Fibroblast of skin of abdomen (primary cell): Measurements from ENCODE around the gene MTMR10.

ENCODE experiments used
- DNase-seq: peaks from one replicate; pipeline ENCODE4 v3.0.0-alpha.2; 2013

The MTMR10 gene

GRCh38 chr15:30956216-30957124 lies 35.0 kb downstream of the MTMR10 start:
- peak; percentile 21 for DNase-seq

DNA sequence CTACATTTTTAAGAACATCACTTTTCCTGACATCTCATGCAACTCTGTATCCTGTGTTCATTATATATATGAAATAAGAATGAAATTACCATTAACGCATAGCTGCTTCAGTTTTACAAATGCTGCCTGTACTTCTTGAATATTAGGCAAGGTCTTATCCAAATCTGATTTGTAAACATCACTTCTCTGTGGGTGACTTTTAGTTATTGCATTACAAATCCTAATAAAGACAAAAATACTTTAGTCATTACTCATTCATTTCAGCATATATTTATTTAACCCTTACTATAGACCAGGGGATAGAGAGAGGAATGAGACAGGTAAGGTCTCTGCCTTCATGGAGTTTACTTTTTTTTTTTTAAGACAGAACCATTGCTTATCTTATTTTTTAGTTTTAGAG lies 36.8 kb downstream of the MTMR10 start:
- DNase-seq = peak; percentile 3

DNA sequence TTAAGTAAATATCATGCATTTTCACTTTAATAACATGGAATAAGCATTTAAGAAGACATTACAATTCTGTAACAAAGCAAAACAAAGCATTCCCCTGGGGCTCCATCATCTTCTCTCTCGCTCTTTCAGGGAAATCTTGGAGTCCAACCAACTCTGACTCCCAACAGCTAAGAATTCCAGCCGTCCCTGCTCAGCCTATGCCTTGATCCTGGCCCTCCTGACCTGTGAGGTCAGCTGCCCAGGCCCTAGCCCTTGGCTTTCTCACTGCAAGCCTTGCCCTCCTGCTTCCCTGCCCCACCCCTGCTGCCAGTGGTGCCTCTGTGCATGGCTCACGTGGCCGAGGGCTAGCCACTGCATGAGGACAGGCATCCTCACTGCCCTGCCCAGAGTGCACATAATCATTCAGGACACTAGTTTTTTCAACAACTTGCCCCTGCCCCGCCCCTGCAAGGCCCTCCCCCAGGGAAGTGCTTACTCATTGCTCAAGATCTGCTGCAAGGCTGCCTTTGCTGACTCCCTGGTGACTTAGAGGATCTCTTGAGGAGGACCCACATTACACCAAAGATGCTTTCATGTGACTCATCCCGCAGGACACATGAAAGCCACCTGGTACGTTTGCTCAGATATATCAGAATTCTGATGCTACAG lies 37.6 kb downstream of the MTMR10 start:
- DNase-seq = peak; percentile 87

DNA sequence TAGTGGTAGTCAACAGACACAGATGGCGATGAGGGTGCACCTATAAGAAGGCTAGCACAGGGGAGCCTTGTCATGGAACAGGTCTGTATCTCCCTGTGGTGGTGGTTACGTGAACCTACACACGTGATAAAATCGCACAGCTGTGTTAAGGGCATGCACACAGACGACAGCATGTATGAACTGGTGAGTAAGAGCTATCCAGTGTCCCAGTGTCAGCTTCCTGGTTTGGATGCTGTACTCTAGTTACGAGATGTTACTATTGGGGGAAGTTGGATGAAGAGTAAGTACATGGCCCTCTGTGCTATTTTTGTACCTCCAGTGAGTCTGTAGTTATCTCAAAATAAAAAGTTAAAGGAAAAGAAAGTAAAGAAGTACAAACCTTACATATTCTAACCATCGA lies 38.2 kb downstream of the MTMR10 start:
- no peak for DNase-seq

DNA sequence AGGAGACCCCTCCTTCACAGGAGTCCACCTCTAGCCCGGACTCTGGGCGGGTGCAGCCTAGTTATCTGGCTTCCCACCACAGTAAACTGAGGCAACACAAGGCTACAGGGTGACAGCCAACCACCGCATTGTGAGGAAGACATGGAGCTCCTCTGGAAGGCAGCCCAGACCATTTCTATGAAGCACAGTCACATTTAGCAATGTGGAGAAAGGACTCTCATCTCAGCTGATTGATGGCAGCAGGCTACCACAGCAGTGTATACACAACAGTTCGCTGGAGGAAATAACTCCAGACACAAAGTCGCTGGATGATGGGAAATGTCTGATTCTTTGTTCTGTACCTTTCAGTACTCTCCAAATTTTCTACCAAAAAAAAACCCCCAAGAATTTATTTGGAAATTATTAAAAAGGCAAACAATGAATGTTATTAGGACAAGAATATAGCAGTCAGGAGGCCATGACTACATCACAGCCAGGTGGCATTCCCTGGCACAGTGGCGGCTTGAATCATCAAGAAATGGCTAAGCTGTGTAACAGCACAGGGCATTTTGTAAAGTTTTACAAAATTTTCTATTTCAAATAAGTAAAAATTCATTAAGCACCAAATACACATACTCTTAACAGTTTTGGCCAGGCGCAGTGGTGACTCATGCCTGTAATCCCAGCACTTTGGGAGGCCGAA lies 47.6 kb downstream of the MTMR10 start:
- no peak for DNase-seq

DNA sequence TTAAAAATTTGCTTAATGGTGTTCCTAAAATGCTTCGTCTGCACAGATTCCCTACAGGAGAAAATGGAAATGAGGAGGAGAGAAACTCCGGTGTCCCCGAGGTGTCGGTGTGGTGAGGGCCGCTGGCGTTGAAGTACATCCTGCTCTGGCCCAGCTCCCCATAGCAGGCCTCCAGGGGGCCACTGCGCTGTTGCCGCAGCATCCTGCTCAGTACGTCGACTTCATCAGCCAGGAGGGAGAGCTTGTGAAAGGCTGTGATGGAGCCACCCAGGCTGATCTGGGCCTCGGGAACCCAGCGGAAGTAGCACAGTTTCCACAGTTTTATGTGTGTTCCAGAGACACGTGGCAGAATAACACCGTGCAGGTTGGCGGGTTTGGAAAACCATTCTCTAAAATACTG lies 49.9 kb downstream of the MTMR10 start:
- DNase-seq = no peak

GRCh38 chr15:30940359-30940758 lies 51.1 kb downstream of the MTMR10 start:
- no peak for DNase-seq

DNA sequence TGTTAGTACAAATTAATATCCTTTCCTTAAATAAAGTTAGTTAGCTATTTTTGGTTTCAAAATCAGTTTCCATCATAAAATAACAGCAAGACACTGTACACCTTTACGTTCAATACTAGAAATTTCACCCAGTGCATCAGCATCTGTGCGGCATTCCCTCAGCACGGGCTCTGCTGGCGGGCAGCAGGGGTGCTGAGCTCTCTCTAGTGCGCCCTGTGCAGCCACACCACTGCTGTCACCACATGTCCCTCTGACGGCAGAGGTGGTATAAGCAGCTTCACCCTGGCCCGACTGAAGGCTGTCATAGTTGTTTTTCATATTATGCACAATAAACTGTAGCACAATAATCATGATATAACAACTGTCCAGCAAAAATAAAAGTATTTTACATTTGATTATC lies 52.3 kb downstream of the MTMR10 start:
- no peak for DNase-seq

DNA sequence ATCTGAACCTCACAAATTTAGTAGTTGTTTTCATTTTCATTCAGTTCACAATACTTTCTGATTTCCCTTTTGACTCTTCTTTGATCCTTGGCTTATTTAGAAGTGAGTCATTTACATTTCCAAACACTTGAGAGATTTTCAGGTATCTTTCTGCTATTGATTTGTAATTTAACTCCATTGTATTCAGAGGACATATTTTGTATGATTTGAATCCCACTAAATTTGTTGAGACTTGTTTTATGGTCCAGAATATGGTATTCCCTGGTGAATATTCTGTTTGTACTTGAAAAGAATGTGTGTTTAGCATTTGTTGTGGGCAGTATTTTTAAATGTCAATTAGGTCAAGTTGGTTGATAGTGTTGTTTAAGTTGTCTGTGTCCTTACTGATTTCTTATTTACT lies 58.1 kb downstream of the MTMR10 start:
- no peak for DNase-seq

GRCh38 chr15:30930422-30930821 lies 61.0 kb downstream of the MTMR10 start:
- DNase-seq = no peak

DNA sequence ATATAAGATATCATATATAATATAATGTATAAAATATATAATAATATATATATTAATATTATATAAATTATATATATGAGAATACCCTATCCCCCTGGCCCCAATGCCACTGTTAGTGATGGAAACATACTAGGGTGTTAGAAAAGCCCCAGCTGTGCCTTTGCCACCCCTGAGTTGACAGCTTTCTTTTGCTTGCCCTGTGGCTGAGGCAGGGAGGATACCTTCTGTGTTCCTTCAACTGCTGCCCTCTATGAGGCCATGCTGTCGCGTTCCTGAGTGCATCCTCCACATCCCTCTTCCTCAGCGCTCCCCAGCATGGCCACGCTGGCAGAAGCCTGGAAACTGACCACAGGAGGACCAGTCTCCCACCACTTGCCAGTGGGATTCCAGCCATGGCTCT lies 61.4 kb downstream of the MTMR10 start:
- no peak for DNase-seq

DNA sequence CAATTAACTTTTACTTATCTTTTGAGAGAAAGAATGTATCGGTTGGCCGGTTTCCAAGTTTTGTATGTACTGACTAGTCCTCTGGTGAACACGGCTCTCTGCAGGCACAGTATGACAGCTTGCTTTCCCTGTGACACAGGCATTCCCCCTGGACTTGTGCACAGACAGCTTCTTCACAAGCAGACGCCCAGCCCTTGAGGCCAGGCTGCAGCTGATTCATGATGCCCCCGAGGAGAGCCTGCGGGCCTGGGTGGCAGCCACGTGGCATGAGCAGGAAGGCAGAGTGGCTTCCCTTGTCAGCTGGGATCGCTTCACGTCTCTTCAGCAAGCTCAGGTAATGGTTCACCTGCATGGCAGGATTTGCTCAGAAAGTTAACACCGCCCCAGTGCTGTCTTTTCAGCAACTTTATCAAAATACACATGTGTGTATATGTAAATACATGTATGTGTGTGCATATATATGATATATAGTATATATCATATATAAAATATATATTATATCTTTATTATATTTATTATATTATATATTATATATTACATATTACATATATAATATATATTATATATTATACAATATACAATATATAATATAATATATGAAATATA lies 62.3 kb downstream of the MTMR10 start:
- no peak for DNase-seq

- DNase-seq = no peak
Measured at GRCh38 chr15:30928076-30928475, 63.4 kb downstream of the MTMR10 start.

GRCh38 chr15:30927148-30927761 lies 64.2 kb downstream of the MTMR10 start:
- DNase-seq = no peak

GRCh38 chr15:30926161-30926560 lies 65.3 kb downstream of the MTMR10 start:
- DNase-seq = no peak

DNA sequence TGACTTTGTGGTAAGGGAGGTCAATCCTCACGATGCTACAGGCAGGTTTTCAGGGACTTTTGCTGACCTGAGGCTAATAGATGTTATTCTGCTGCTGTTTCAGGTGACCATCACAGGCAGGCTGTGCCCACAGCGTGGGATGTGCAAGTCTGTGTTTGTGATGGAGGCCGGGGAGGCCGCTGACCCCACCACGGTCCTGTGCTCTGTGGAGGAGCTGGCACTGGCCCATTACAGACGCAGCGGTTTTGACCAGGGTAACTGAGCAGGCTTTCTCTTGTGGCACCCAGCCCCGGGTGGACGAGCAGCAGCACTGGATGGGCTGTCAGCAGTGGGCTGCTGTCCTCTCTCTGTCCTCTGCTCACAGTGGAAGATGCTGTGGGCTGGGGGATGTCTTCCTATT lies 65.7 kb downstream of the MTMR10 start:
- no peak for DNase-seq

DNA sequence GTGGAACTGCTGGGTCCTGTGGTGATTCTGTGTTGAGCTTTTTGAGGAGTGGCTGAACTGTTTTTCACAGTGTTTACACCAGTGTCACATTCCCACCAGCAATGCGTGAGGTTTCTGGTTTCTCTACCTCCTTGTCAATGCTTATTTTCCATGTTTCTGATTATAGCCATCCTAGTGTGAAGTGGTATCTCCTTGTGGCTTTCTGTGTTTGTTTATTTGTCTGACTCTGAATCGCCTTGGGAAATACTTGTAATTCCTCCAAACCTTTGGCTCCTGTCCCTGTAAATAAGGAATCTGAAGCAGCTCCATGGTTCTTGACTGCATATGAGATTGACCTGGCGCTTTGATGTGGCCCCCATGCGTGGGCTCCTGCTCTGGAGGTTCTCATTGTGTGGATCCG lies 67.1 kb downstream of the MTMR10 start:
- DNase-seq = peak; percentile 53

DNA sequence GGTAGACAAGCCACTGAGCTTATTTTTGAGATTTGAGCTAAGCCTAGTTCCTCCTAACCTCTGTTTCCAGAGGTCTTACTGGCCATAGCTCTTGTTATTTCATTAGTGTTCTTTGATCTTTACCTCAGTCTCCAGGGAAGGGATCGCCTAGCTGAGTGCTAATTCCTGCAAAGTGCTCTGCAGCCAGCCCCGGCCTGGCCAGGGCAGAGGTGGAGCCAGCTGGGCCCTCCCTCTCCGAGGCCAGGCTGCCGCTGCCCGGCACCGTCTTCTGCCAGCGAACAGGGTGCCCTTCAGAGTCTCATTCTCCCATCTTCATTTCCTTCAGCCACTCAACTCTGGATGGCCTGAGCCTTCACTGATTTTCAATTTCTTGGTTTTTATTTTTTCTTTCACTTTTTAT lies 68.0 kb downstream of the MTMR10 start:
- no peak for DNase-seq

DNA sequence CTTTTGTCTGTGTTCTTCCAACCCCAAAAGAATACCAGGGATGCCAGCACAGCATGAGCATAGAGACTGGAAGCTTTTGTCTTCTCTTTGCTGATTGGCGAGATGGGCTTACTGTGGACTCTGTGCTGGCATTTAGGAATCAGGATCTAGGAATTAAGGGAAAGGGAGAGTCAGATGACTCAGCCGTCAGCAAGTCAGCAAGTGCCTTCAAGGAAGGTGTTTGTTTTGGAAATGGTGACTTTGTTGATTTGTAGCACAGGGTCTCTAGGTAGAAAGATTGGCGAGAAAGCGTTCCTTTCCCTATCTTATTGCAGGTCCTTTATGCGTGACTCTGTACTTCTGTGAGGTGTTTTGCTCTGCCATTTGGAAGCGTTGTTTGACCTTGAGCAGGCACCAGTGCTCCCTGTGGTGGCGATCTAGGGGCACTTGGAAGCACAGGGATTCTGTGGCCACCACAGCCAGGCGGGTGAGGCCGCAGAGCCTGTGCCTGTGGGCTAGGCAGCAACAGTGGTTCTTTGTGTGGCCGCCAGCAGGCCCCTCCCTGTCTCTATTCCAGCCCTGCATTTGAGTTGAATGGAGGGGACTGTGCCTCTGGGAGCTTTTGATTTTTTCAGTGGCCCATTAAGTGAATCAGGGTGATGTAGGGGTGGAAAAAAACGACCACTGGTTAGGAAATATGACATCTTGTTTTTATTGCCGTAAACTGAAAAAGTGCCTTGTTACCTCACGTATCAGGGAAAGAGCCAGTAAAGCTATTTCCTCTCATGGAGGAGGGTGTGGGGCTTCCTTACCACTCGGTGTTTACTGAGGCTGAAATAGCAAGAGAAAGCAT lies 68.7 kb downstream of the MTMR10 start:
- DNase-seq = peak; percentile 70

- no peak for DNase-seq
Measured at GRCh38 chr15:30921781-30922479, 69.5 kb downstream of the MTMR10 start.

DNA sequence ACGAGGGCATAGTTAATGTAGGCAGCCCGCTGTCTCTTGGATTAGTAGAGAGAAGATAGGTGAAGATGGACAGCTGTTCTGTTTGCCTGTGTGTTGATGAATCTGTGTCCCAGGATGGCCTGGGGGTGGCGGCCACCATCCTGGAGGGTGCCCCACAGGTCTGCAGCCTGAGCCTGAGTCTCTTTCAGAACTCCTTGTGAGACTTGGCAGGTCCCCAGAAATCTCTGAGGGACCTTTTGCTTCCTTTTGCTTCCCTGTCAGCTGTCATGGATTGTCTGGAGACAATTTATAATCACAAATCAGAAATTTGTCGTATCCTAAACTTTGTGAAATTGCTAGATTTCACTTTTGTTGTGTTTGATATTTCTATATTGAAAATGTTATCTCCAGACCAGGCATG lies 70.3 kb downstream of the MTMR10 start:
- DNase-seq = no peak
